ENCODE data around the gene AGBL5. TPM values are rescaled to one million over a fixed set of nuclear protein-coding genes. Genes with fewer than 3 reads are reported as not detected.
"Not testable (repeated sequence)": the region's sequence is repeated elsewhere in the genome, so short reads cannot be mapped to it uniquely, and the experiment has no call there.

The AGBL5 gene
- polyA plus RNA-seq, 1 donor (not counting 4 experiments of a cell fraction or from before 2014, with no cell fraction given) = 25.5 TPM

DNA sequence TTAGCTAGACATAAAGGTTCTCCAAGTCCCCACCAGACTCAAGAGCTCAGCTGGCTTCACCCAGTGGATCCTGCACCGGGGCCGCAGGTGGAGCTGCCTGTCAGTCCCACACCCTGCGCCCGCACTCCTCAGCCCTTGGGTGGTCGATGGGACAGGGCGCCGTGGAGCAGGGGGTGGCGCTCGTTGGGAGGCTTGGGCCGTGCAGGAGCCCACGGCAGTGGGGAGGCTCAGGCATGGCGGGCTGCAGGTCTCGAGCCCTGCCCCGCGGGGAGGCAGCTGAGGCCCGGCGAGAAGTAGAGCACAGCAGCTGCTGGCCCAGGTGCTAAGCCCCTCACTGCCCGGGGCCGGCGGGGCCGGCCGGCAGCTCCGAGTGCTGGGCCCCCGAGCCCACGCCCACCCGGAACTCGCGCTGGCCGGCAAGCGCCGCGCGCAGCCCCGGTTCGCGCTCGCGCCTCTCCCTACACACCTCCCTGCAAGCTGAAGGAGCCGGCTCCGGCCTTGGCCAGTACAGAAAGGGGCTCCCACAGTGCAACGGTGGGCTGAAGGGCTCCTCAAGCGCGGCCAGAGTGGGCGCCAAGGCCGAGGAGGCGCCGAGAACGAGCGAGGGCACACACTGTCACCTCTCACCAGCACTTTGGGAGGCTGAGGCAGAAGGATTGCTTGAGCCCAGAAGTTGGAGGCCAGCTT, 60.1 kb downstream of the AGBL5 start:
- dilution Hi-C loops (cut with MboI; ENCODE audit: extremely low pct_ligation_motif_present, low sequenced_read_pairs); H3K27me3 ChIP-seq (ENCODE audit: control insufficient read depth, extremely low read depth, insufficient read depth, low read length); H3K27ac ChIP-seq (ENCODE audit: control insufficient read depth, insufficient read depth, low read length); H3K4me2 ChIP-seq (ENCODE audit: control insufficient read depth, extremely low read depth, insufficient read depth, low read depth, low read length); H3K4me3 ChIP-seq (ENCODE audit: control insufficient read depth in 2 of 3, extremely low read depth in 1 of 3, insufficient read depth in 2 of 3, low read depth in 1 of 3, low read length in 3 of 3); H3K79me2 ChIP-seq (ENCODE audit: control insufficient read depth, insufficient read depth, low read length); H3K4me1 ChIP-seq (ENCODE audit: control insufficient read depth, extremely low read depth, insufficient read depth, low read length); H3K36me3 ChIP-seq (ENCODE audit: control insufficient read depth in 2 of 2, extremely low read depth in 1 of 2, insufficient read depth in 2 of 2, low read length in 2 of 2); H3K9me3 ChIP-seq (ENCODE audit: control insufficient read depth, low read depth, low read length); H2AFZ ChIP-seq (ENCODE audit: control insufficient read depth, low read length); FAIRE-seq; DNase-seq (ENCODE audit: low read depth, low spot score); H4K20me1 ChIP-seq (ENCODE audit: control insufficient read depth, extremely low read depth, insufficient read depth, low read length); H3K9ac ChIP-seq (ENCODE audit: control insufficient read depth, extremely low read depth, insufficient read depth, low read length); H3K9me1 ChIP-seq (ENCODE audit: control insufficient read depth, extremely low read depth, insufficient read depth, low read length): not testable (repeated sequence)

DNA sequence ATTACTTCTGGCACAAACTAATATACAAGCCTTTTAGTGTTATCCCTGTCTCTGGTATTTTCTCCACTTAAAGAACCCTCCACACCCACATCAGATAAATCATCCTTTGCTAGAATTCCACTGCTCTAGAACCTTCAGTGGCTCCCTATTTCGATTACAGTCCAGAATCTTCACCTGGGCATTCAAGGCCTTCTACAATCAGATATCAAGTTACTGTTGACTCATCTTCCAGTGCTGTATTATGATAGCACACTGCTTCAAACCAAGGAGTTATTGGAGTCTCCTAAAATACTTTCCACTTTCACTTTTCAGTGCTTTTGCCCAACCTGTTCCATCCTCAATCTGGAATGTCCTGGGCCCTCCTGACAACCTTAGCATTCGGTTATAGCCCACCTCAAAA, 64.1 kb downstream of the AGBL5 start:
- TF ChIP-seq EZH2 (IDR thresholded peaks at IDR 0.05; ENCODE audit: low read length) = no peak
- TF ChIP-seq, protein P1, sequence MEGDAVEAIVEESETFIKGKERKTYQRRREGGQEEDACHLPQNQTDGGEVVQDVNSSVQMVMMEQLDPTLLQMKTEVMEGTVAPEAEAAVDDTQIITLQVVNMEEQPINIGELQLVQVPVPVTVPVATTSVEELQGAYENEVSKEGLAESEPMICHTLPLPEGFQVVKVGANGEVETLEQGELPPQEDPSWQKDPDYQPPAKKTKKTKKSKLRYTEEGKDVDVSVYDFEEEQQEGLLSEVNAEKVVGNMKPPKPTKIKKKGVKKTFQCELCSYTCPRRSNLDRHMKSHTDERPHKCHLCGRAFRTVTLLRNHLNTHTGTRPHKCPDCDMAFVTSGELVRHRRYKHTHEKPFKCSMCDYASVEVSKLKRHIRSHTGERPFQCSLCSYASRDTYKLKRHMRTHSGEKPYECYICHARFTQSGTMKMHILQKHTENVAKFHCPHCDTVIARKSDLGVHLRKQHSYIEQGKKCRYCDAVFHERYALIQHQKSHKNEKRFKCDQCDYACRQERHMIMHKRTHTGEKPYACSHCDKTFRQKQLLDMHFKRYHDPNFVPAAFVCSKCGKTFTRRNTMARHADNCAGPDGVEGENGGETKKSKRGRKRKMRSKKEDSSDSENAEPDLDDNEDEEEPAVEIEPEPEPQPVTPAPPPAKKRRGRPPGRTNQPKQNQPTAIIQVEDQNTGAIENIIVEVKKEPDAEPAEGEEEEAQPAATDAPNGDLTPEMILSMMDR (optimal IDR thresholded peaks at IDR 0.05 in 1 of 3, IDR thresholded peaks at IDR 0.05 in 1 of 3, conservative IDR thresholded peaks at IDR 0.05 in 1 of 3; ENCODE audit: extremely low read depth in 1 of 3, insufficient read depth in 2 of 3, low read length in 3 of 3) = no peak
- peaks cover 3% of the 10 kb centered on the region for H3K4me1 ChIP-seq (ENCODE audit: control insufficient read depth, extremely low read depth, insufficient read depth, low read length)
- H3K79me2 ChIP-seq (ENCODE audit: control insufficient read depth, insufficient read depth, low read length) = no peaks in the 10 kb centered on the region
- H3K9me1 ChIP-seq (ENCODE audit: control insufficient read depth, extremely low read depth, insufficient read depth, low read length) = no peaks in the 10 kb centered on the region
- no peaks in the 10 kb centered on the region for H3K36me3 ChIP-seq (ENCODE audit: control insufficient read depth in 2 of 2, extremely low read depth in 1 of 2, insufficient read depth in 2 of 2, low read length in 2 of 2)
- no peaks in the 10 kb centered on the region for H4K20me1 ChIP-seq (ENCODE audit: control insufficient read depth, extremely low read depth, insufficient read depth, low read length)
- no peak overlapping the region for H3K9ac ChIP-seq (ENCODE audit: control insufficient read depth, extremely low read depth, insufficient read depth, low read length)
- H3K4me3 ChIP-seq (ENCODE audit: control insufficient read depth in 2 of 3, extremely low read depth in 1 of 3, insufficient read depth in 2 of 3, low read depth in 1 of 3, low read length in 3 of 3) = no peak overlapping the region
- H3K9me3 ChIP-seq (ENCODE audit: control insufficient read depth, low read depth, low read length) = no peaks in the 10 kb centered on the region
- DNase-seq (ENCODE audit: low read depth, low spot score) (no peak), FAIRE-seq (no peak)
- no peak overlapping the region for H3K27ac ChIP-seq (ENCODE audit: control insufficient read depth, insufficient read depth, low read length)
- dilution Hi-C loops (cut with MboI; ENCODE audit: extremely low pct_ligation_motif_present, low sequenced_read_pairs) = no loop called here
- no peak overlapping the region for H3K4me2 ChIP-seq (ENCODE audit: control insufficient read depth, extremely low read depth, insufficient read depth, low read depth, low read length)
- H2AFZ ChIP-seq (ENCODE audit: control insufficient read depth, low read length) = no peak overlapping the region
- peaks cover 32% of the 10 kb centered on the region for H3K27me3 ChIP-seq (ENCODE audit: control insufficient read depth, extremely low read depth, insufficient read depth, low read length)
